NOMO-1 treated with dmso at 0.1 percent for 144 hours (cell line): ENCODE data around the gene GOT2.
"Not testable (repeated sequence)": the region's sequence is repeated elsewhere in the genome, so short reads cannot be mapped to it uniquely, and the experiment has no call there.

ENCODE experiments used
- DNase-seq: peaks from one replicate; lab custom pipeline; 2025; ENCODE audit not compliant: unreplicated experiment; lab: John Stamatoyannopoulos, UW

Gene GOT2

DNA sequence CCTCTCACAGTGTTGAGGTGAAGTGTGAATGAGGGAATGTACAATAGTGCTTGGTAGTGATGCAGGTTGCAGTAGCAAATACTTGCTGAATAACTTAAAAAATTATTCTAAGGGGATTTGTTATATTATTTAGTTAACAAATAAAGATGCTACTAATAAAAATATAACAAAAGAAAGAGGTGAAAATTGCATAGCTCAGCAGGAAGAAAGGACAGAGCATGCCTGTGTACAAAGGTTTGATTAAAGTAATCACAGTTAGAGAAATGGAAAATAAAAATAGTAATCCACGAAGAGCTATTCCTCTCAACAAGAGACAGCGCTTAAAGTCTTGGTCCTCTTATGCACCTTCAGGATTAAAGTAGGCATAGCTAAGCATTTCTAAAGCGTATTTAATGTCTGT lies 11.0 kb downstream of the GOT2 start:
- DNase-seq: no peak

- DNase-seq: no peak
These were observed 16.1 kb downstream of the GOT2 start for GRCh38 chr16:58717994-58718393.

DNA sequence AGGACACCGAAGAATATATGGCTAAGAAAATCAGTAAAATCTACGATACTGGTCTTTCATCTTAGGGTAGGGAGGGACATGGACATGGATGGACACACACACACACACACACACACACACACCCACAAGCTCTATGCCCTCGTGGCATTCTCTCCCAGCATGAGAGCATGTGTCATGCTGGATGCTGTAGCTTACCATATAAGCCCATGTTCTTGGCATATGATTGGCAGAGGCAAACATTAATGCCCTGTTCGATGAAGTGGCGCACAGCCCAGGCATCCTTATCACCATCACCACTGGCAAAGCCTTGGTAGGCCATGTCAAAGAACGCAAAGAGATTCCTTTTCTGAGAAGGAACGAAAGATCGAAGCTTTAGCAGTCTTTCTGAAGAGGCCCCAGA lies 17.6 kb downstream of the GOT2 start:
- DNase-seq: no peak

DNA sequence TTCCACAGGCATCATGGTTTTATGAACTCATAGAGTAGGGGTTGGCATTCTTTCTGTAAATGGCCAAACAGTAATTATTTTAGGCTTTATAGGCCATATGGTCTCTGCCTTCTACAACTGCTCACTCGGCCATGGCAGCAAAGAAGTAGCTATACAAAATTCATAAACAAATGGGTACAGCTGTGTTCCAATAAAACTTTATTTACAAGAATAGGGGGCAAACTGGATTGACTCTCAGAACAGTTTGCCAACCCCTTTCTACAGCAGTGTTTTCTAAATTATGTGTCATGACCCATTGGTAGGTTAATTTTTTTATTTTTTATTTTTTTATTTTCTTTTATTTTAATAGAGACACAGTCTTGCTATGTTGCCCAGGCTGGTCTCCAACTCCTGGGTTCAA lies 20.4 kb downstream of the GOT2 start:
- no peak for DNase-seq

DNA sequence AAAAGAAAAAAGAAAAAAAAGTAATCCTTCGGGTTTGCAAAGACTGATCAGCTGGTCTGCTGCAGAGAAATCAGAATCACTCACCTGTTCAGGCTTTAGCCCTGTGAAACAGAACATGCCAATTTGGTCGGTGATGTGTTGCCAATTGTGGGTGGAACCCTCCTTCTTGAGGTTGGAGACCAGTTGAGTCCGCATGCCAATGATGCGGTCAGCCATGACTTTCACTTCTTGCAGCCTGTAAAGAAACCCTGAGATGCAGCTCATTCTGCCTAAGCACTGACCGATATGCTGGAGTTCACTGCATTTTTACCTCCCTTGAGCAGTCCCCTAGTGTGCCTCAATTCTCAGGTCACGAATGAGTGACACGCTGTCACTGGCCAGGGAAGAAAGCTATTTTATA lies 24.8 kb downstream of the GOT2 start:
- DNase-seq: no peak

DNA sequence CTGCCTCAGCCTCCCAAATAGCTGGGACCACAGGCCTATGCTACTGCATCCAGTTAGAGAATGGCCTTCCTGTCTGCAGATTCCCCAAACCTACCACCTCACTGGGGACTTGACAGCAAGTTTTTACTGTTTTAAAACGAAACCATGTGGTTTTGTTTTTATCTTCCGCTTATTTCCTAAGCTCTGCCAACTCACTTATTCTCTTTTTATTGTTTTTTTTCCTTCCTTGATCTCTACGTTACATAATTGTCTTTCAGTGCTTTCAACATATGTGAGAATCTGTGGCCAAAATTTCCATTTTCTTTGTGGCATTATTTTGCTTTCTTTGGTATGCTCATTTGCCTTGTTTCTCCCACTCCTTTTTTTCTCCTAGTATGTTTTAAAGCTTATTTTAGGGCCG lies 35.0 kb downstream of the GOT2 start:
- DNase-seq: peak; percentile 72

GRCh38 chr16:58695368-58695767 lies 38.7 kb downstream of the GOT2 start:
- no peak for DNase-seq

DNA sequence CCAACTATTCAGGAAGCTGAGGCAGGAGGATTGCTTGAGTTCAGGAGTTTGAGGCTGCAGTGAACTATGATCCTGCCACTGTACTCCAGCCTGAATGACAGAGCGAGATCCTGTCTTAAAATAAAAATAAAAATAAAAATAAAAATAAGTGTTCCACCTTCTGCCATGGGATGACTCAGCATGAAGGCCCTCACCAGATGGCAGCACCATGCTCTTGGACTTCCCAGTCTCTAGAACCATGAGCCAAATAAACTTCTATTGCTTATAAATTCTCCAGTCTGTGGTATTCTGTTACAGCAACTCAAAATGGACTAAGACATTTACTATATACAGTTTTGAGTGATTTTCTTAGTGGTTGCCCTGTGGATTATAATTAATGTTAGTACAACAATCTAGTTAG lies 41.7 kb downstream of the GOT2 start:
- DNase-seq: no peak

DNA sequence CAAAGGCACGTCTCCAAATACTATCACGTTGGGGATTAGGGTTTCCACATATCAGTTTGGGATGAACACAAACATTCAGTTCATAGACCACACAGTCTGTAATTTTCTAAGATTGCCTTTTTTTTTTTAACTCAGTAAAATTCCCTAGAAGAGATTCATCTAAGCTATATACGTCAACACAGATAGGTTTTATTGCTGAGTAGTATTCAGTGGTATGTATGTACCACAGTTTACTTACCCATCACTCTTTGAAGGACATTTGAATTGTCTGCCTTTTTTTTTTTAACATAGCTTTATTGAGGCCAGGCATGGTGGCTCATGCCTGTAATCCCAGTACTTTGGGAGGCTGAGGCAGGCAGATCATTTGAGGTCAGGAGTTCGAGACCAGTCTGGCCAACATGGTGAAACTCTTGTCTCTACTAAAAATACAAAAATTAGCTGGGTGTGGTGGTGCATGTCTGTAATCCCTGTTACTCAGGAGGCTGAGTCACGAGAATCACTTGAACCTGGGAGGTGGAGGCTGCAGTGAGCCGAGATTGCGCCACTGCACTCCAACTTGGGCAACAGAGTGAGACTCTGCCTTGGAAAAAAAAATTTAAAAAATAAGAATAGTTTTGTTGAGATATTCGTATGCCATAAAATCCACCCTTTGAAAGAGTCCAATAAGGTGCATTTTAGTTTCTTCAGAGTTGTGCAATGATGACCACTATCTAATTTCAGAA lies 47.0 kb downstream of the GOT2 start:
- DNase-seq: not testable (repeated sequence)

DNA sequence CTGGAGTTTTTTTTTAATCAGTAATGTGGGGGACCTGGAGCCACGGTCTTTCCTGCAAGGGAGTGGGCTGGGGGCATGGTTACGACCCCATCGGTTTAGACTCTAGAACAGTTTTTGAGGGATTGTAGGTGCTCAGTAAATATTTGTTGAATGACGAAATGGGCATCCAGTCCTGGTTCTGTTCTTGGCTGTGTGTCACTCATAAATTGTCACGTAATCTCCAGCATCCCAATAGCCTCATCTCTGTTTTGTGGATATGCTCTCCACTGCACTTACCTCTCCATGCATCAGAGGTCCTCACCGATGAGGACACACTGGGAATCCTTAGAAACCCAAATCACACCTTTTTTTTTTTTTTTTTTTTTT lies 49.0 kb downstream of the GOT2 start:
- DNase-seq: no peak

GRCh38 chr16:58684354-58685083 lies 49.6 kb downstream of the GOT2 start, which contains the start of gene SLC38A7:
Gene SLC38A7, minus strand, starts transcription at chr16:58684770. Its CDS starts 4,644 bp downstream, at chr16:58680126.
- peak; percentile 31 for DNase-seq

GRCh38 chr16:58684001-58684353 lies 50.1 kb downstream of the GOT2 start:
- DNase-seq: no peak

DNA sequence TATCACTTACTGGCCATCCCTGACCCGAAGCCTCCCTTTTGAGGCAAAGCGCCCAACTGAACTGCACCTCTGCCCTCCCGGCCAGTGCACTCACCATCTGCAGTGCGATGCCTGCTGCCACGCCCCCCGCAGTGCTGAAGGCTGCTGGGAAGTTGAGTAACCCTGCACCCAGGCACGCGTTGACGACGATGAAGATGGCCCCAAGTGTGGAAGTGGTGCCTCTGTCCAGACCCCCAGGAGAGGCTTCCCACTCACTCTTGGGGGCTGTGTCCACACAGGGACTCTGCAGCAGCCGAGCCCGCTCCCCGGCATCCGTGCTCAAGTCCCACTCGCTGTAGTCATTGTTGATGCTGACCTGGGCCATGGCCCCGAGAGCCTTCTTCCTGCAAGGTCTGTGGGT lies 54.4 kb downstream of the GOT2 start:
- no peak for DNase-seq

DNA sequence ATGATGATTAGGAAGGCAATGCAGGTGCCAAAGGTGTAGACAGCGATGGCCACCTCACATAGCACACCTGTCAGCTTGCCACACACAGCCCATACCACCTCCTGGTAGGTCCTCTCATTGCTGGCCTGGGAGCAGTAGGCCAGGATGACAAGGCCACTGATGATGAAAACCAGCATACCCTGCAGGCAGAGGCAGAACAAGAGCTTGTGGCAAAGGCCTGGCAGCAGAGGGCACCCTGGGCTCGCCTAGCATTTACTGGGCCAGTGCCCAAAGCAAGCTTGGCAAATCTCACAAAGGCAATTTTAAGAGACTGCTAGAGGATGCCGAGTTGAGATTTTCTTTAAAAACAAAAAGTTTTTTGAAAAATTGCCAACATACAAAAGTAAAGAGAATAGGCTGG lies 55.4 kb downstream of the GOT2 start:
- no peak for DNase-seq

- DNase-seq: no peak
These were observed 55.8 kb downstream of the GOT2 start for GRCh38 chr16:58678269-58678668.

GRCh38 chr16:58670946-58671583 lies 63.1 kb downstream of the GOT2 start:
- DNase-seq: no peak

GRCh38 chr16:58670177-58670576 lies 63.9 kb downstream of the GOT2 start:
- DNase-seq: no peak

GRCh38 chr16:58665200-58665599 lies 68.9 kb downstream of the GOT2 start:
- DNase-seq: no peak

GRCh38 chr16:58661199-58661830 lies 72.8 kb downstream of the GOT2 start:
- DNase-seq: peak; percentile 51

DNA sequence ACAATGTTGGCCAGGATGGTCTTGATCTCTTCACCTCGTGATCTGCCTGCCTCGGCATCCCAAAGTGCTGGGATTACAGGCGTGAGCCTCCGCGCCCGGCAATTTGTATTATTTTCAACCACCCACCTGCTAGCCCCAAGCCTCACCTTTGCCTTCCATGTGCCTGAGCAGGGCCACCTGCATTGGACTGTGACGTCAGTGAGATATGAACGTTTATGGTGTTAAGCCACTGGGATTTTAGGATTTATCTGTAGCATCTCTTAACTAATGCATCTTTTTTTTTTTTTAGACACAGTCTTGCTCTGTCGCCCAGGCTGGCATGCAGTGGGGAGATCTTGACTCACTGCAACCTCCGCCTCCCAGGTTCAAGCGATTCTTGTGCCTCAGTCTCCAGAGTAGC lies 74.2 kb downstream of the GOT2 start:
- DNase-seq: not testable (repeated sequence)

DNA sequence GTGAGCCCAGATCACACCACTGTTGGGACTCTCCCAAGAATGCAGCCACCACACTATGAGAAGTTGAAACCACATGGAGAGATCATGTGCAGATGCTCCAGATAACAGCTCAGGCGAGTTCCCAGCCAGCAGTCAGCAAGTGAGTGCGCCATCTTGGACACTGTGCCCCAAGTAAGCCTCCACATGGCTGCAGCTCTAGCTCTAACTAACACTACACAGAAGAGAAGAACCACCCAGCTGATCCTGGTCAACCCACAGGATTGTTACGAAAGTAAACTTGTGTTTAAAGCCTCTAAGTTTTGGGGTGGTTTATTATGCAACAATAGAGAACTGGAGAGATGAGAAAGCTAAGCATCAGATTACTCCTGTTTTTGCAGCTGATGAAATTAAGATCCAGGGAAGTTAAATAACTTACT lies 75.3 kb downstream of the GOT2 start:
- no peak for DNase-seq
